Stimulated activated CD8-positive, alpha-beta memory T cell treated with anti-CD3 and anti-CD28 coated beads, Interleukin-12 subunit alpha, Interleukin-12 subunit beta, amount 100 ng/mL, for 24 hours (primary cell): ENCODE measurements around the gene INSYN2A.

ENCODE experiments used
- DNase-seq: peaks from one replicate; pipeline ENCODE4 v3.0.0-alpha.2; 2020; ENCODE audit errors: extremely low read depth

INSYN2A gene, protein sequence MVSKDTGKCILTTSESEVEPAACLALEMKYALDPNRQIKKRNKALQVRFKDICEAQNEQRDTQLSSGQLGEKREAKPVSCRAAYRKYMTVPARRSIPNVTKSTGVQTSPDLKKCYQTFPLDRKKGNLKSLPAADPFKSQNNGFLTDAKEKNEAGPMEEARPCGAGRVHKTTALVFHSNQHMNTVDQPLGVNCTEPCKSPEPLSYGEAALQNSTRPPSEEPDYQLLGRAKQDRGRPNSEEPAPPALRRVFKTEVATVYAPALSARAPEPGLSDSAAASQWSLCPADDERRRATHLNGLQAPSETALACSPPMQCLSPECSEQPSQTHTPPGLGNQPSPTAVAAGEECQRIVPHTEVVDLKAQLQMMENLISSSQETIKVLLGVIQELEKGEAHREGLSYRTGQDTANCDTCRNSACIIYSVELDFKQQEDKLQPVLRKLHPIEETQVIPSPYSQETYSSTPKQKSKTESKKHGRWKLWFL

DNA sequence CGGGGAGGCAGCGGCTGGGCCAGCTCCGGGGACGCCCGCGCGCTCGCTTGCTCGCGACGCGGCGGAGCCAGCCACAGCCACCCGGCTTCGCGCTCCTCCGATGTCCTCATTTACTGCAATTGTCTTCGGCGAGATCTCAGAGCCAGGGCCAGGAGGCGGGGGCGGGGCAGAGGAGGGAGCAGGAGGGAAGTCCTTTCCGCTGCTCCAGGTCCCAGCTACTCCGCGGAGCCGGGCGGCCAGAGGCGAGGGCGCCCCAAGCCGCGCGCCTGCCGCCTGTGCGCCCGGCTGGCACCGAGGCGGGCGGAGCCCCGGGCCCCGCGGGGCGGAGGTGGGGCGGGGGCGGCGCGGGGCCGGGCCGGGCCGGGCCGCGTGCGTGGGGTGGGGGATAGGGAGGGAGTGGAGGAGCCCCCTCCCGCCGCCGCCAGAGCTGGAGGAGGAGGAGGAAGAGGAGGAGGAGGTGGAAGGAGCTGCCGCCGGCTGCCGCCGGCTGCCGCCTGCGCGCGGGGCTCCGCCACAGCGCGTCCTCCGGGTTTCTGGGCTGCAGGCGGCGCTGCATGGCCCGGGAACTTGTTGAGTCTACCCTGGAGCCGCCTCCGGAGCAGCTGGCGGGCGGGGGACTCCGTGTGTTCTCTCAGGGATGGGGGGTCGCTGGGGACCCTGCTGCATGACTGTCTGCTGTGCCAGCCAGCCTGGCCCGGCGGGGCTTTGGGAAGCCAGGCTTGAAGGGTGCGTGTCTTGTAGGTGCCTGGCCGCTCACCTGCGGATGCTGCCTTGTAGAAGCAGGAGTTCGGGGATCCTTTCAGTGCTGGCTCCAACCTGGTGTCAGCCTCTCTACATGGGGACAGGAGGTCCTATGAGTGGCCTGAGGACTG lies at the start of gene INSYN2A:
Gene INSYN2A, minus strand, starts transcription at position 310 of the 872 bp plus-strand sequence. CDS start 20,196 bp downstream, outside the sequence.
- no peak for DNase-seq

DNA sequence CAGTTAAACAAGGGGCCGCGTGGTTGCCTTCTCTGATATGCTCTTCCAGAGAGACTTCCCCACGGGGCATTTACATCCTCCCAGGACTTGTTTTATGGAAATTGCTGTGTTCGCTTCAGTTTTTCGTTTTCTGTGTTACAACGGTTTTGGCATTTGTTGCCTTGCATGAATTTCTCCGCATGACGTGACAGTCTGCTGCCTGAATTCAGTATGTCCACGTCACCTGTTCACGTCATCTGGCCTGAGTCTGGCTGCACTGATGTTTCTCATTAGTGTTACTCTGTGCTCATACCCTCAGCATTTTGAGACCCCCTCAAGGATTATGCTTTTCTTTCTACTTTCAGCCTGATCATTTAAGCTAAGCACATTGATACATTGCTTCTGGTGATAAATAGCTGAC lies 49.1 kb upstream of the INSYN2A start:
- no peak for DNase-seq

DNA sequence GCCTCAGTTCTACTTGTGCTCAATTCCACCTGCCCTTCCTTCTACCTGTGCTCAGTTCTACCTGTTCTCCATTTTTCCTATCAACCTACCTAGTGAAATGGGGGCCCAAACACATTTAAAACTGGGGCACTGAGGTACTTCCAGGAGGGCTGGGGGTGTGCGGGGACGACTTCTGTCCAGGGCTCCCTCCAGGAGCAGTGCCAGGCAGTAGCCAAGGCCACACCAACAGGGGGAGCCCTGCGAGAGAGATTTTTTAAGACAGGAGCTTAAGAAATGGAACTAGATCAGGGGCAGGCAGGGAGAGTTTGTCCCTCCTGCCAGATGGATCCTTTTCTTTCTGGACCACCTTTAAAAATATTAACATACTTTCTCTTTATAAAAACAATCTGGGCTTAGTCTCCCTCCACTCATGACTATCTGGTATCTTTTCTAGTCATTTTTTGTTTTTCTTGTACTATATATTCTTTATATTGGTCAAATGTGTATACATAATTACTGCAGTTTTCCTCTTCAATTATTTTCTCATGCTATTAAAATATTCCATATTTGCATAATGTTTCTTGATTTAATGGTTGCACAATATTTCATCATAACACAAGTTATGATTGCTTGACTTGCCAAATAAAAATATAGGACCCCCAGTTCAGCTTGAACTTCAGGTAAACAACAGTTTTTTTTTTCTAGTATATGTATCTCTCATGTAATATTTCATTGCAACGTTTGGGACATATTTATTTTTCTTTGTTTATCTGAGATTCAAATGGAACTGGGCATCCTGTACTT lies 47.3 kb upstream of the INSYN2A start:
- no peak for DNase-seq

DNA sequence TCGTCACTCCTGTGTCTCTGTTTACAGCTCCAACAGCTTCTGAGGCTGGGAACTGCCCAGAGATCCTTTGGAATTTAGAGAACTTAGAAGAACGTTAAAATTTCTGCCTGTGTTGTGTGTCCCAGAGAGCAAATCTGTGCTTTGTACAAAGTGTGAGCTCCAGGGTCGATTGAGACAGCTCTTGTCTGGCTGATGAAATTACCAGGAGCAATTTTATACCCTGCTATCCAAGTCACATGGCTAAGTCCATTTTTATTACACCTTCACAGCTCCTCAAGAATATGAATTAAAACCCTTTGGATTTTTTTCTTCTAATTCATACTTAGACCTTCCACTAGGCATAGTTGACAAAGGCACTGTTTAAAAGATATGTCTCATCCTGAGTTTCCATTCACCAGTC lies 46.5 kb upstream of the INSYN2A start:
- DNase-seq = no peak

DNA sequence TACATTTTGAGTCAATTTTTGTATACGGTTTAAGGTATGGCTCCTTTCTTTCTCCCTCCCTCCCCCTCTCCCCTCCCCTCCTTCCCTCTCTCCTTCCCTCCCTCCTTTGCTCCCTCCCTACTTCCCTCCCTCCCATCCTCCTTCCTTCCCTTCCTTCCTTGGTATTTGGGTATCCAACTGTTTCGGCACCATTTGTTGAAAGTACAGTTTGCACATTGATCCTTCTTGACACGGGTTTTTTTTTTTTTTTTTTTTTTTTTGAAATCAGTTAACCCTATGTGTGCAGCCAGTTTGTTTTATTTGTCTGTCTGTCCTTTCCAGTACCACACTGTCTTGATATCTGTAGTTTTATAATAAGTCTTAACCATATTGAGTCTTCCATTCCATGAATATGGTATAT lies 39.9 kb upstream of the INSYN2A start:
- DNase-seq = no peak

DNA sequence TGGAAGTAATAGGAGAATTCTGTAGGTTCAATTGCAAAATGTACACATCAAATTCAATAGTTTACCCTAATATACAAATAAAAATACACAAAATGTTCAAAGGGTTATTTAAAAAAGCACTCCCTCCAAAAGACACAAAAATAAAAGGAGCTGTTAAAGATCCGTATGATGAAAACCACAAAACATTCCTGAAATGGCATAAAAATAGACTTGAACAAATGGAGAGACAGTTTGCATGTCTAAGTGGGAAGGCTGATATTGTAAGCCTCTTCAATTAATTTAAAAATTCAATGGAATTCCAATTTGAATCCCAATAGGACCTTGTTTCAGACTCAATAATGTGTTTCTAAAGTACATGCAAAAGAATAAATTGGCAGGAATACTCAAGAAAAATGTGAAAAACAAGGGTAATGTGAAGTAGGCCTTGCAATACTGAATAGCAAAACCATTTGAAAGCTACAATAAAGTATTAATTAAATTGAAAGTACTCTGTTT lies 38.0 kb upstream of the INSYN2A start:
- DNase-seq = no peak

DNA sequence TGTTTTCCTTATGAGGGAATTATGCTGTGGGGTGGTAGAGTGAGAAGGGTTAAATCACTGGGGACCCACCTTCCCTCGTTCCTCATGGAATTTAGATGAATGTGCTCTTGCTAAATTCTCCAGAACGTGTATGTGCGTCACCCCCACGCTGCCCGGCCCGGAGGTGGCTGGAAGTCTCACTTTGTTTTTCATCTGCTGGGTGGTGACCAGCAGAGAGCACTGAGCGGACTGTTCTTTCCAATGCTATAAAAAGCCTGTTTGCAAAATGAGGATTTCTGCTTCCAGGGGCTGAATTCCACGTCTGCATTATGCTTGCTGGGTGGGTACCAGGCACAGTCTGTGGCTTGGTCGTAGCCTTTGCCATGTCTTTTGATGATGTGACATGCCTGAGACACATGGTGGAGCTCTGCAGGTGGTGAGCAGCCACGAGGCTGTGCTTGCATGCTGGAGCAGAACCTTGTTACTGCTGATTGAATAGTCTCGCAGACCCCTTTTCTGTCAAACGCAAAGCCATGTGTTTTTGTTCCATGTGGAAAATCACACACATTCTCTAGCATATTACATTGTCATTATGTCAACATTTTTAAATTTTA lies 31.9 kb upstream of the INSYN2A start:
- no peak for DNase-seq

DNA sequence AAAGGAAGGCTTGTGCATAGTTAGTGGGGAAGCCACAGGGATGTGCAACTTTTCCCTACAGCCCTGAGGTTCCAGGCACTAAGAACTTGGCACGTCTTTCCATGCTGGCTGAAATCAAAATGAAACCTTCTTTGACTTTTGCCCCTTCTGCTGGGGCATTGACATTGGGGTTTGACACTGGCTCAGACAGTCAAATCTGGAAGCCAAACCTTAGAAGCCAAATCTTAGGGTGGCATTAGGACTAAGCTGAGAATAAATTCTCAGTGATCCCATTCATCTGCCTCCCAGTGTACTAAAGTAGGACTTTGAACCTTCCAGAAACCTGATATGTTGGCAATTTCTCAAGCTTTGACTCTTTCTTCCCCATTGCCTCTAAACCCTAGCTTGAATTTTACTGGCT lies 31.3 kb upstream of the INSYN2A start:
- no peak for DNase-seq

DNA sequence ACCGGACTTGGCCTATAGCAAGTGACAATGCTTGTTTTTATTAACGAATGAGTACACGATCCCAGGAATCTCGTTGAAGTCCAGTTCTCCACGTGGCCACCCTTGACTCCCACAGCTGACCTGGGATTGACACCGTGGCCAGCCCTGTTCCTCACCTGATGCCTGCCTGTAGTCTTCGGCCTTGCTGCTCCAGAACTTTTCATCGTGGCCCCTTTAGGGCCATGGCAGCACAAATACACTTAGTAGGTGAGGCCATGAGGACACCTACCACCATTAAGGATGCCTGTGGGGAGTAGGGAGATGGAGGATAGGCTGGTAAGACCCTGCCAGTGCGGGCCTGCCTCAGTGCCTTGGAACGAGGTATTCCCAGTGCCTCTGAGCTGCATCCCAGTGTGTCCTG lies 30.6 kb upstream of the INSYN2A start:
- DNase-seq = no peak

DNA sequence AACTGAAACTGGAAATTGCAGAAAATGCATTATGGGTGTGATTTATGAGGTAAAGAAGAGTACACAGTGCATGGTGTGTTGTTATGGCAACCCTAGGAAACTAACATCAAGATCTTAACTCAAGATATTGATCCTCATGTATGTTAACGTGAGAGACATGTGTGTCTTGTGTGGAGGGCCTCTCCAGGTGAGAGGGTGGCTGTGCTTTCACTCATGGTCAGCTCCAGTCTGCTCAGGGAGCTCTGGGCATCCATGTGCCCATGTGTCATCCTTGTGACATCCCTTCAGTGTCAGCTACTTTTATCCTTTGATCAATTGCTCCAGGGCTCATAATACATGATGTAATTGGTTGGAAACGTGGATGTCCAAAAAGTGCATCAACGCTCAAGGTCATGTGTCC lies 24.9 kb upstream of the INSYN2A start:
- no peak for DNase-seq

DNA sequence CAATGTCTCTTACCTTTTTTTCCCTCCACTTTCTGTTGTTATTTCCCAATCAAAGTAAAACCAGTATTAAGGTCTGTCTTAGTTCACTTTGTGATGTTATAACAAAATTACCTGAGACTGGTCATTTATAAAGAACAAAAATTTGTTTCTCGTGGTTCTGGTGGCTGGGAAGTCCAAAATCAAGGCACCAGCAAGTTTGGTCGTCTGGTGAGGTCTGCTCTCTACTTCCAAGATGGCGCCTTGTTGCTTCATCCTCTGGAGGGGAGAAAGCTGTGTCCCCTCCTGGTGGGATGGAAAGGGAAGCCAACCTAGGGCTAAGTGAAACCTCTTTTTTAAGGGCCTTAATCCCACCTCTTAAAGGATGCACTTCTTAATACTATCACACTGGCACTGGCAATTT lies 22.3 kb upstream of the INSYN2A start:
- no peak for DNase-seq

DNA sequence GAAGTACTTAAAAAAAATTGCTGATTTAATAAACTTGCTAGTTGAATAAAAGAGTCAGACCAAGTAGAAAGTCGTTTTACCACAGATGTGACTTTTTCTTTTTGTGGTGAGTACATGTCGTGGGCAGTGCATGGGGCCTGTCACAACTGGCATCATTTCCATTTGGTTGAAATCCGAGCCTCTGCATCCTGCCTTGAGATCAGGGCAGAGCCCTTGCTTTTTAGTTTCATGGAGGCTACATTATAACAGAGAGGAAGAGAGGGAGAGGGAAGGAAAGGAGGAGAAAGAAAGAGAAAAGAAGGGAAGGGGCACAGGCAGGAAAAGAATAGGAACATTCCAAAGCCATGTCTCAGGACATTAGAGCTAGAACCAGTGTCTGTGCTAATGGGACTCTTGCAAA lies 20.4 kb upstream of the INSYN2A start:
- DNase-seq = no peak

DNA sequence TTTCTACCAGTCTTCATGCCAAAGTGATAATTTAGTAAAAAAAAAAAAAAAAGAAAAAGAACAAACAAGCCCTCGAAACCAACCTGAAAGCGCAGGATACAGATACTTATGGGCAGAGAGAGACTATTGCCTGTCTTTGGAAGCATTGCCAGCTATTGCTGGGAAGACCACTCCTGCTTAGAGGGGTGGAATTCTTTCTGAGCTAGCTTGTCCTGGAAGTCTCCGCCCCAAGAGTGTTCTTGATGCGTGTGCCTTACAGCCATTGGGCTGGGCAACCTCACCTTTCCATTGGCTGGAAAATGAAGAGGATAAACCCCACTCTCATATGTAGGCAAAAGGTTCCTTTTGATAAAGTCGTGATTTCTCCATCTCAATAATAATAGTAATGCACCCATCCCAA lies 19.9 kb upstream of the INSYN2A start:
- DNase-seq = no peak

DNA sequence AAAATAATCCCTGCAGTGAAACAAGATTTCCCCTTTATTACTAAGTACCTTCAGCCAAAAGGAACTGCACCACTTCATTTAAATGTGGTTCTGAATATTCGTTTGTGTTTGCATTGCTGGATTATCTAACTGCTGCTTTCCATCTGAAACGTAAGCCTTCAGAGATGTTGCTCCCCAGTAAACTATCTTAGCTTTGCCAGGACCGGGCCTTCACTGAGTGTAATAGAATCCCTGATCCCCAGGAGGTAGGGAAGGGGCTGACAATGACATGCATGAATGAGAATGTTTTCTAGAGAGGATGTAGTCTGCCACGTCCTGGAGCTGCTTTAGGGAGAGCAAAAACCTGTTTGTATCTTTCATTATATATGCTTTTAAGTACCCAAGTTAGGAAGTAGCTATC lies 19.5 kb upstream of the INSYN2A start:
- no peak for DNase-seq

DNA sequence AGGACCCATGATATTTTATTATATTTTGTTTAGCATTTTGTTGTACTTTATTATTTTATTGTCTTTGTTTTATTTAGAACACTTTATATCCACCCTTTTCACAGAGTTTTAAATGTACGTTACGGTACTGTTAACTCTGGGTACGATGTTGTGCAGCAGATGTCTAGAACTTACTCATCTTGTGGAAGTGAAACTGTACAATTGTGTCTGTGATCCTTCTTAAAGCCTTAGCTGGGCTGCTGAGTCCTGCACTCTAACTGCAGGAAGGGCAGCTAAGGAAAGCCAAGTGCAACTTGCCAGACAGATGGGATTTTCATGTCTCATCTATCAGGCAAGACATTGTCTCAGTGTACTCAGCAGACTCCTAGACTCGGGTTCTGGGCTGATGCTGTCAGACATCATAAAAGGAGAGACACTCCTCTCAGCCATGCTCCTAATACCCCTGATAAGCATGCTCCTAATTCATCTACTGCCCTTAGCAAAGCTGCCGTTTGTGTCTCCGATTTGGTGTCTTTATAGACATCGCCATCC lies 14.6 kb upstream of the INSYN2A start:
- no peak for DNase-seq

DNA sequence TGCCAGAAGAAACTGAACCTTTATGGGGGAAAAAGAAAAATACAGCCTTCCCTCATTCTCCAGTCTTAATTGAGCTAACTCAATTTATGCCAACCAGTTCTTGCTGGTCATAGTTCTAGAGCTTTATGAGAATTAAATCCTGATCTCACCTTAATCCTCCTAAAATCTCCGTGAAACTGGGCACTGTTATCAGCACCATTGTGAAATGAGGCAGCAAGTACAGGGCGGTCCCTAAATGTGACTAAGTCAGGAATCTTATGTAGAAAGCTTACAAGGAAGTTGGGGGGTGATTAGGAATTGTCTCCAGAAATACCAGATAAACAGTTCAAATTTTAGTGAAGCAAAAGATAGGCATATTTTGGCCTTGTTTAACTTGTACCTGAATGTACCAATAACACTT lies 10.7 kb upstream of the INSYN2A start:
- no peak for DNase-seq

DNA sequence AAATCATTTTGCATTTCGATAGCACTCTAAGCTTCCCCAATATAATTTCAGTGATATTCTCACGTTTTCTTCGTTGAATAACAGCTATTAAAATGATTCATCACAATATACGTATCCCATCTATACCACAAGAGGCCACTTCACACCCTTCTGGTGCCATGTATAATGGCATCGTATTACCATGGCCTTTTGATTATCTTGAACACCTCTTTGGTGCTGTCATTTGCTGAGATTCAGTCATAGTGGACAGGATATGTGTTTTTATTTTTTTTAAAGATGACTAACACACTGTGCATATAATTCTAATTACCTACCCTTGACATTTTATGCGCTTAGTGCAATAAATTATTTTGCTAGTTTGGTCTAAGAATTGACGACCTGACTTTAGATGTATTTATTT lies 6.7 kb upstream of the INSYN2A start:
- DNase-seq = no peak

DNA sequence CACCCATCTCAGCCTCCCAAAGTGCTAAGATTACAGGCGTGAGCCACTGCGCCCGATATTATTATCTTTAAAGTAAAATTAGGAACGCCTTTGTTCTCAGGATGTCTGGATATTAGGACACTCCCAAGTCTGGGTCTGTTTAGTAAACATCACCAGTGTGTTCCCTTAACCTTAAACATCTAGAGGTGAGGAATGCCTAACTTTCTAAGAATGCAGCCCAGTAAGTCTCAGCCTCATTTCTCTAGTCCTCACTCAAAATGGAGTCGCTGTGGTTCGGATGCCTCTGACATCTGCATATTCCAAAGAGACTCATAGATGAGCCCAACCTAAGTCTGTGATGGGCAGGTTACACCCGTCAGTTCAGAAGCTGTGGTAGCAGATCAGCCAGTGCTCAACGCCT lies 4.3 kb upstream of the INSYN2A start:
- DNase-seq = no peak

DNA sequence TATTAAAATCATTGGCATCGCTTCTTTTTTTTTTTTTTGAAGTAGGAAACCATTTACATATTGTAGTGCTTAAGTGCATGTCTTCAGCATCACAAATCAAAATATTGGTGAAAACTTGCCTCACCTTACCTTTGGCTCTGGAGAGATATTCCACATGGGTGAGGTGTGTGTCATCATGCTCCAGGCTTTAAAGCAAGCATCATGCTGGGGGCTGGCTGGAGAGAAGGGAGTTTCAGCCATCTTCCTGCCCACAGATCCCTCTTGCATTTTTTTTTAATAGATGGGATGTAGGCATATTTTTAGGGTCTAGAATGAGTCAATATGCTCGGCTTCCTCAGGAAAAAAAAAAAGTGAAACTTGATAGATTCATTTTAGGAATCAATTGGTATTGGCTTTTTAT lies 2.3 kb upstream of the INSYN2A start:
- no peak for DNase-seq

DNA sequence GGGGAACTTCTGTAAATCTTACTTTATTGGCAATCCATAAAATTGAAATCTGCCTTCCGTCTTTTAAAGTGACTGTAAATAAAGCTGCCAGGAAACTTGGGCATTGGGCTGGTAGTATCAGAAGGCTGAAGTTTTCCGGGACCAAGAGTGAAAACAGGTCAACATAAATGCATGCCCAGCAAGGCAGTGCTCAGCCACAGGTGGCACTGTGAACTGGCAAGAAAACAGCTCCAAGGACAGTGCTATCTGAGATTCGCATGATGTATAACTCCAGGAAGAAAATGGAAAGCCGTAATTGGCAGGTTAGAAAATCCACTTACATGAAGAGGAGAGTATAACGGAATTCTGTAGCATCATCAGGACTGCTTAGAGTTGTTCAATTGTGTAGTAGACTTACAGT lies 1.9 kb upstream of the INSYN2A start:
- DNase-seq = no peak

DNA sequence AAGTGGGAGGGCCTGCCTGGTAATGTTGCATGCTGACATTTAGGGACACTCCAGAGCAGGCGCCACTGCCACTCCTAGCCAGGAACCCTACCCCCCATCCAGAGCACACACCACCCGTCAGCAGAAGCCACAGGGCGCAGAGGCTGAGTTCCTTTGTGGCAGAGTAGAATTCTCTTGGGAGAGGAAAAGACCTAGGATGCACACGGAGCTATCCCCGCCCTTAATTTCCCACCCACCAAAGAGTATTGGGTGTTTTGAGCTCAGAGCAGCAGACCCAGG lies 702 bp upstream of the INSYN2A start:
- no peak for DNase-seq
